ENCODE data around the gene CLDN10. TPM values are rescaled to one million over a fixed set of nuclear protein-coding genes. Genes with fewer than 3 reads are reported as not detected.
"Not testable (repeated sequence)": the region's sequence is repeated elsewhere in the genome, so short reads cannot be mapped to it uniquely, and the experiment has no call there.

Gene CLDN10
- total and polyA plus RNA-seq, 2 donors = 0.94 to 1.1 TPM

- Histone ChIP-seq H3K4me1 (ENCODE audit: control insufficient read depth in 2 of 2, insufficient read depth in 2 of 2, low read length in 2 of 2) (peaks cover 3 to 17% of the 10 kb centered on the region in 2 donors), H3K36me3 (ENCODE audit: control insufficient read depth in 2 of 2, insufficient read depth in 2 of 2, low read length in 1 of 2) (no peaks in the 10 kb centered on the region), H3K4me3 (ENCODE audit: low read length in 2 of 2) (peak overlapping the region in 1 of 2 donors; percentile 40), H3K9me3 (ENCODE audit: control insufficient read depth in 2 of 2, insufficient read depth in 1 of 2, low read length in 1 of 2) (peaks cover 1 to 6% of the 10 kb centered on the region in 2 donors), H3K27ac (ENCODE audit: low read depth in 1 of 2, low read length in 1 of 2) (no peak overlapping the region), H3K27me3 (ENCODE audit: control insufficient read depth in 2 of 2, insufficient read depth in 1 of 2, low read length in 1 of 2) (peaks cover 31 to 34% of the 10 kb centered on the region in 2 donors)
- DNase-seq (ENCODE audit: low read depth in 6 of 9, low spot score in 9 of 9) = no peak
- 18% methylated on average over 17 of the region's 17 CpGs for WGBS
Measured at GRCh38 chr13:95552208-95552538, 347 bp upstream of the CLDN10 start.

GRCh38 chr13:95553581-95554385, 1.3 kb downstream of the CLDN10 start:
- Histone ChIP-seq H3K27ac (ENCODE audit: low read depth in 1 of 2, low read length in 1 of 2) (no peak overlapping the region), H3K4me3 (ENCODE audit: low read length in 2 of 2) (peak overlapping the region; percentile 23 to 30), H3K27me3 (ENCODE audit: control insufficient read depth in 2 of 2, insufficient read depth in 1 of 2, low read length in 1 of 2) (peaks cover 31 to 37% of the 10 kb centered on the region in 2 donors), H3K4me1 (ENCODE audit: control insufficient read depth in 2 of 2, insufficient read depth in 2 of 2, low read length in 2 of 2) (peaks cover 3 to 17% of the 10 kb centered on the region in 2 donors), H3K9me3 (ENCODE audit: control insufficient read depth in 2 of 2, insufficient read depth in 1 of 2, low read length in 1 of 2) (peaks cover 1 to 6% of the 10 kb centered on the region in 2 donors), H3K36me3 (ENCODE audit: control insufficient read depth in 2 of 2, insufficient read depth in 2 of 2, low read length in 1 of 2) (no peaks in the 10 kb centered on the region)
- DNase-seq (ENCODE audit: low read depth in 6 of 9, low spot score in 9 of 9) = peak in 1 of 9 donors; percentile 23
- 6% methylated on average over 29 of the region's 29 CpGs for WGBS

GRCh38 chr13:95557013-95557412, 4.5 kb downstream of the CLDN10 start:
- peaks cover 3 to 15% of the 10 kb centered on the region in 2 donors for H3K4me1 ChIP-seq (ENCODE audit: control insufficient read depth in 2 of 2, insufficient read depth in 2 of 2, low read length in 2 of 2)
- no peak overlapping the region for H3K4me3 ChIP-seq (ENCODE audit: low read length in 2 of 2)
- no peaks in the 10 kb centered on the region for H3K36me3 ChIP-seq (ENCODE audit: control insufficient read depth in 2 of 2, insufficient read depth in 2 of 2, low read length in 1 of 2)
- H3K27ac ChIP-seq (ENCODE audit: low read depth in 1 of 2, low read length in 1 of 2) = no peak overlapping the region
- peaks cover 1 to 6% of the 10 kb centered on the region in 2 donors for H3K9me3 ChIP-seq (ENCODE audit: control insufficient read depth in 2 of 2, insufficient read depth in 1 of 2, low read length in 1 of 2)
- peaks cover 30 to 33% of the 10 kb centered on the region in 2 donors for H3K27me3 ChIP-seq (ENCODE audit: control insufficient read depth in 2 of 2, insufficient read depth in 1 of 2, low read length in 1 of 2)
- DNase-seq (ENCODE audit: low read depth in 6 of 9, low spot score in 9 of 9) = no peak

- Histone ChIP-seq H3K4me3 (ENCODE audit: low read length in 2 of 2) (no peak overlapping the region), H3K27ac (ENCODE audit: low read depth in 1 of 2, low read length in 1 of 2) (no peak overlapping the region), H3K4me1 (ENCODE audit: control insufficient read depth in 2 of 2, insufficient read depth in 2 of 2, low read length in 2 of 2) (no peaks in the 10 kb centered on the region), H3K9me3 (ENCODE audit: control insufficient read depth in 2 of 2, insufficient read depth in 1 of 2, low read length in 1 of 2) (no peaks in the 10 kb centered on the region), H3K36me3 (ENCODE audit: control insufficient read depth in 2 of 2, insufficient read depth in 2 of 2, low read length in 1 of 2) (no peaks in the 10 kb centered on the region), H3K27me3 (ENCODE audit: control insufficient read depth in 2 of 2, insufficient read depth in 1 of 2, low read length in 1 of 2) (peaks cover 10 to 12% of the 10 kb centered on the region in 2 donors)
- WGBS = 96% methylated on average over 6 of the region's 6 CpGs
- no peak for DNase-seq (ENCODE audit: low read depth in 6 of 9, low spot score in 9 of 9)
Measured at GRCh38 chr13:95559100-95559499, 6.6 kb downstream of the CLDN10 start.

- H3K27me3 ChIP-seq (ENCODE audit: control insufficient read depth in 2 of 2, insufficient read depth in 1 of 2, low read length in 1 of 2) = peaks cover 0 to 3% of the 10 kb centered on the region in 2 donors
- no peak for DNase-seq (ENCODE audit: low read depth in 6 of 9, low spot score in 9 of 9)
- no peak overlapping the region for H3K27ac ChIP-seq (ENCODE audit: low read depth in 1 of 2, low read length in 1 of 2)
- no peaks in the 10 kb centered on the region for H3K36me3 ChIP-seq (ENCODE audit: control insufficient read depth in 2 of 2, insufficient read depth in 2 of 2, low read length in 1 of 2)
- no peak overlapping the region for H3K4me3 ChIP-seq (ENCODE audit: low read length in 2 of 2)
- H3K4me1 ChIP-seq (ENCODE audit: control insufficient read depth in 2 of 2, insufficient read depth in 2 of 2, low read length in 2 of 2) = no peaks in the 10 kb centered on the region
- 96% methylated on average over 6 of the region's 6 CpGs for WGBS
- no peaks in the 10 kb centered on the region for H3K9me3 ChIP-seq (ENCODE audit: control insufficient read depth in 2 of 2, insufficient read depth in 1 of 2, low read length in 1 of 2)
Measured at GRCh38 chr13:95560387-95560786, 7.9 kb downstream of the CLDN10 start.

GRCh38 chr13:95564091-95564490, 11.6 kb downstream of the CLDN10 start:
- Histone ChIP-seq H3K4me1 (ENCODE audit: control insufficient read depth in 2 of 2, insufficient read depth in 2 of 2, low read length in 2 of 2) (no peaks in the 10 kb centered on the region), H3K36me3 (ENCODE audit: control insufficient read depth in 2 of 2, insufficient read depth in 2 of 2, low read length in 1 of 2) (no peaks in the 10 kb centered on the region), H3K4me3 (ENCODE audit: low read length in 2 of 2) (no peak overlapping the region), H3K27me3 (ENCODE audit: control insufficient read depth in 2 of 2, insufficient read depth in 1 of 2, low read length in 1 of 2) (no peaks in the 10 kb centered on the region), H3K9me3 (ENCODE audit: control insufficient read depth in 2 of 2, insufficient read depth in 1 of 2, low read length in 1 of 2) (no peaks in the 10 kb centered on the region), H3K27ac (ENCODE audit: low read depth in 1 of 2, low read length in 1 of 2) (no peak overlapping the region)
- WGBS = 93% methylated on average over 3 of the region's 3 CpGs
- no peak for DNase-seq (ENCODE audit: low read depth in 6 of 9, low spot score in 9 of 9)

GRCh38 chr13:95564733-95565291, 12.3 kb downstream of the CLDN10 start:
- DNase-seq (ENCODE audit: low read depth in 6 of 9, low spot score in 9 of 9) = no peak
- no peaks in the 10 kb centered on the region for H3K9me3 ChIP-seq (ENCODE audit: control insufficient read depth in 2 of 2, insufficient read depth in 1 of 2, low read length in 1 of 2)
- no peaks in the 10 kb centered on the region for H3K27me3 ChIP-seq (ENCODE audit: control insufficient read depth in 2 of 2, insufficient read depth in 1 of 2, low read length in 1 of 2)
- H3K4me3 ChIP-seq (ENCODE audit: low read length in 2 of 2) = no peak overlapping the region
- H3K36me3 ChIP-seq (ENCODE audit: control insufficient read depth in 2 of 2, insufficient read depth in 2 of 2, low read length in 1 of 2) = no peaks in the 10 kb centered on the region
- H3K27ac ChIP-seq (ENCODE audit: low read depth in 1 of 2, low read length in 1 of 2) = no peak overlapping the region
- no peaks in the 10 kb centered on the region for H3K4me1 ChIP-seq (ENCODE audit: control insufficient read depth in 2 of 2, insufficient read depth in 2 of 2, low read length in 2 of 2)
- 32% methylated on average over 5 of the region's 5 CpGs for WGBS

- H3K36me3 ChIP-seq (ENCODE audit: control insufficient read depth in 2 of 2, insufficient read depth in 2 of 2, low read length in 1 of 2); H3K9me3 ChIP-seq (ENCODE audit: control insufficient read depth in 2 of 2, insufficient read depth in 1 of 2, low read length in 1 of 2); H3K4me1 ChIP-seq (ENCODE audit: control insufficient read depth in 2 of 2, insufficient read depth in 2 of 2, low read length in 2 of 2); H3K27me3 ChIP-seq (ENCODE audit: control insufficient read depth in 2 of 2, insufficient read depth in 1 of 2, low read length in 1 of 2); DNase-seq (ENCODE audit: low read depth in 6 of 9, low spot score in 9 of 9); H3K4me3 ChIP-seq (ENCODE audit: low read length in 2 of 2); H3K27ac ChIP-seq (ENCODE audit: low read depth in 1 of 2, low read length in 1 of 2): not testable (repeated sequence)
- WGBS = 96% methylated on average over 1 of the region's 1 CpG
Measured at GRCh38 chr13:95565758-95566157, 13.2 kb downstream of the CLDN10 start.

GRCh38 chr13:95568131-95568530, 15.6 kb downstream of the CLDN10 start:
- 96% methylated on average over 2 of the region's 2 CpGs for WGBS
- Histone ChIP-seq H3K4me1 (ENCODE audit: control insufficient read depth in 2 of 2, insufficient read depth in 2 of 2, low read length in 2 of 2) (no peaks in the 10 kb centered on the region), H3K9me3 (ENCODE audit: control insufficient read depth in 2 of 2, insufficient read depth in 1 of 2, low read length in 1 of 2) (no peaks in the 10 kb centered on the region), H3K27me3 (ENCODE audit: control insufficient read depth in 2 of 2, insufficient read depth in 1 of 2, low read length in 1 of 2) (no peaks in the 10 kb centered on the region), H3K4me3 (ENCODE audit: low read length in 2 of 2) (no peak overlapping the region), H3K27ac (ENCODE audit: low read depth in 1 of 2, low read length in 1 of 2) (no peak overlapping the region), H3K36me3 (ENCODE audit: control insufficient read depth in 2 of 2, insufficient read depth in 2 of 2, low read length in 1 of 2) (no peaks in the 10 kb centered on the region)
- DNase-seq (ENCODE audit: low read depth in 6 of 9, low spot score in 9 of 9) = no peak

All from thymus (tissue), 11 donors.